Activated T-helper 1 cell treated with Interleukin-2 at 50 U/mL for 16 hours (primary cell): ENCODE data around the gene LRP5.
"Not testable (repeated sequence)": the region's sequence is repeated elsewhere in the genome, so short reads cannot be mapped to it uniquely, and the experiment has no call there.

Experiments
- DNase-seq: peaks from one replicate; pipeline ENCODE4 v3.0.0-alpha.2; 2020; ENCODE audit warnings: low read depth

Gene LRP5

GRCh38 chr11:68444566-68444965, 132.2 kb downstream of the LRP5 start:
- DNase-seq: no peak

- DNase-seq: no peak
Observed at GRCh38 chr11:68445531-68446035, 133.2 kb downstream of the LRP5 start.

DNA sequence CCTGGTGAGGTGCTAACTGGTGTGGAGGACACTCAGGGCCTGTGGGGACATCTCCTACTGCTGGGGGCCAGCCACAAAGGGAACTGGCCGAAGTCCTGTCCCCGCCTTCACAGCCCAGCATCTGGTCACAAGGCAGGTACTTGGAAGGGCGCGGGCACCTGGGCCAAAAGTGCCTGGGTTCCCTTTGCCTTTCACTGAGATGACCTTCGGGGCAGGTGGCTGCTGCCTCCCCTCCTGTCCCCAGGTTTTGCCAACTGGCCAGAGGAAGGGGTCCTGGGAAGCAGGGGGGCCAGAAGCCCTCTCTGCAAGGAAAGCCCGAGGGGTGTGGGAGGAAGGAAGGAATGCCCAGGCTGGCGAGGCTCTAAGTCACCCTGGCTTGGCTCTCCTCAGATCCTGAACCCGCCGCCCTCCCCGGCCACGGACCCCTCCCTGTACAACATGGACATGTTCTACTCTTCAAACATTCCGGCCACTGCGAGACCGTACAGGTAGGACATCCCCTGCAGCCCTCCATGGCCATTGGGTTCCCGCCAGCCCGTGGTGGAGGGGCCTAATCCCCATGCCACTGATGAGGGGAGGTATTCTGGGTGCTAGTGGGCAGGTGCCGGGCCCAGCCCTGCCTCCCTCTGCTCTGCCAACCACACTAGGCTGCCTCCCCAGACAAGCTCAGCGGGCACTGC, 133.8 kb downstream of the LRP5 start:
- DNase-seq: no peak

GRCh38 chr11:68447015-68447801, 134.8 kb downstream of the LRP5 start:
- DNase-seq: peak; percentile 59

GRCh38 chr11:68447914-68448313, 135.5 kb downstream of the LRP5 start:
- not testable (repeated sequence) for DNase-seq

GRCh38 chr11:68448604-68449011, 136.2 kb downstream of the LRP5 start:
- no peak for DNase-seq

DNA sequence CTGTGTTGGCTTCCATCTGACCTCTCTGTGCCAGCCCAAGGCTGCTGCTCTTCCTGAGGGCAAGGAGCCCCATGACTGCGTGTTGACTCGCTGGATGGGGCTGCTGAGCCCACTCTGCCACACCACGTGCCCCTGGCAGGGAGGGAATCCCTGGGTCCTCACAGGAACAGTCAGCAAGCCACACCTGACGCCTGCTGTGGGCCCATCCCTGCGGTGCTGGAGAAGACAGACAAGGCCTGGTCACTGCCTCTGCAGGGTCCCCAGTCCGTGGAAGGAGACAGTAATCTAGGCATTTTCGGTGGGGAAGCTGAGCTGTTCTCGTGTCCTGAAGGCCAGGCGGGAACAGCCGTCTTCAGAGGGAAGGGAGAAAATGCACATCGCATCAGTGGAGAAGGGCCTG, 137.6 kb downstream of the LRP5 start:
- DNase-seq: no peak

GRCh38 chr11:68450711-68451110, 138.3 kb downstream of the LRP5 start:
- no peak for DNase-seq

GRCh38 chr11:68454767-68455166, 142.4 kb downstream of the LRP5 start:
- no peak for DNase-seq

GRCh38 chr11:68455485-68455884, 143.1 kb downstream of the LRP5 start:
- DNase-seq: no peak

- no peak for DNase-seq
Observed at GRCh38 chr11:68457216-68457897, 145.0 kb downstream of the LRP5 start.

DNA sequence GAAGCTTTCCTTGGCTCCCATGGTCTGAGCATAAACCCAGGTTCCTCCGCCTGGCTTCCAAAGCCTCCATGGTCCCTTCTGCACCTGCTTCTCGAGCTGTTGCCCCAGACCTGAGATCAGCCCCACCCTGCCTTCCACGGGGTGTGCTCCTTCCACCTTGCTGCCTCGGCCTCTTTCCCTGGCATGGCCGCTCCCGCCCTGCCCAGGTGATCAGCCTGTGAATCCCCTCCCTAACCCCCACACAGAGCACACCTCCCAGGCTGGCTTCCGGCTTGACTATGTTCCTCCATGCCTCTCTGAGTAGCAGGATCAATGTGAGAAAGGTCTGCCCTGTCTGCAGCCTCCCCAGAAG, 145.5 kb downstream of the LRP5 start:
- DNase-seq: no peak

- not testable (repeated sequence) for DNase-seq
Observed at GRCh38 chr11:68458340-68458739, 145.9 kb downstream of the LRP5 start.

DNA sequence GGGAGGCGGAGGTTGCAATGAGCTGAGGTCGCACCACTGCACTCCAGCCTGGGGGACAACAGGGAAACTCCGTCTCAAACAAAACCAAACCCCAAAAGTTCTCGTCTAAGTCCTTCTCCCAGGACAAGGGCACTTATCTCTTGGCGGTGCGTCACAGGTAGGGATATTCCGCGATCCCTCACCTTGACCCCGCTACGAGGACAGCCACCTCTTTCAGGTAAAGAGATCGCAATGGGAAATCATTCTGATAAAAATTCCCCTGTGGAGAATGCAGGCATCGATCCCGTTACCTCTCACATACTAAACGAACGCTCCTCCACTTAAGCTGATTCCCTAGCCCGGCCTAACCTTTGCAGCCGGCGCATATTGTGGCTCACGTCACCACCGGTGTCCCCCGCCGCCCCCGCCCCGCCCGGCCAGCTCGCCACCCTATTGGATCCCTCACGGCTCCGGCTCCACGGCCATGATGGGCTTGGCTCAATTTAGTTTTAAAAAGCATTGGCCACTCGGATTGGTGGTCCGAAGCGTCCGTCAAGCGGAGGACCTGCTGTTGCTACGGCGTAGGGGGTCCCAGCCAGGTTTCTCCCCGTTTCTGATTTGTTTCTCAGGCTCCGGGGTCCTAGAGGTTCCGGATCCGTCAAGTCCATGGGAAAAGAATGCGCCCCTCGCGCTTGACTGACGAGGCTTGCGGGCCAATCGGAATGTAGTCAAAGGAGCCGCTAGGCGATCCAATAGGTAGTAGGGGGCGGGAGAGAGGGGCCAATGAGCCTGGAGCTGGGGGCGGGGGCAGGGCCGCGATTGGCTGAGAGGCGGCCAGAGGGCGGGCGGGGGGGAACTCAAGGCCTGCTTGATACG, 147.7 kb downstream of the LRP5 start:
- DNase-seq: peak; percentile 87

- no peak for DNase-seq
Observed at GRCh38 chr11:68460741-68461574, 148.6 kb downstream of the LRP5 start, which contains the start of gene PPP6R3. Gene PPP6R3 (plus strand): TSS chr11:68460752. CDS start chr11:68537665, 76,913 bp downstream.

DNA sequence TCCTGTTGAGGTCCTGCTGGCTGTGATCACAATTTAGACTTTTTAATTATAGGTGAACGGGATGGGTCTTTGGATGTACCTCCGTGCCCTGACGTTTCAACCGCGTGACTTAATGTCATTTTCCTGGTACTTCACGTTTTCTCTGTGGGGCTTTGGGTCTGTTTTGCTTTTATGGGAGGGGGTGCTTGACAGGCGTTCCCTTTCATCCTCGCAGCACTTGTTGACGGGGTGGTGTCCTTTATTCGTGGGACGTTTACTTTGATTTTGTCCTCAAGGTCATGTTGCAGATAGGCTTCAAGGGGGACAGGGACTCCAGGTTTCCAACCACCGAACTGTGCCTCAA, 149.2 kb downstream of the LRP5 start:
- DNase-seq: no peak

- no peak for DNase-seq
Observed at GRCh38 chr11:68463714-68464113, 151.3 kb downstream of the LRP5 start.

- DNase-seq: no peak
Observed at GRCh38 chr11:68467201-68467834, 154.9 kb downstream of the LRP5 start.

- no peak for DNase-seq
Observed at GRCh38 chr11:68468217-68468828, 155.9 kb downstream of the LRP5 start.

- no peak for DNase-seq
Observed at GRCh38 chr11:68469122-68469521, 156.7 kb downstream of the LRP5 start.
